Liver (tissue), 9 donors: ENCODE results near the gene SLMAP. TPM values are rescaled to one million over a fixed set of nuclear protein-coding genes. Genes with fewer than 3 reads are reported as not detected.

Experiments used
- DNase-seq: peaks from one replicate; pipeline ENCODE4 v3.0.0-alpha.2; 2017; ENCODE audit warnings: low spot score
- H3K27ac ChIP-seq, 2 donors: one replicate each; pipeline ENCODE4 v1.7.0; 2013; ENCODE audit warnings: inconsistent platforms in 2 of 2, low read length in 2 of 2, control low read depth in 1 of 2, low read depth in 1 of 2, mild to moderate bottlenecking in 1 of 2
- H3K27me3 ChIP-seq, 4 donors: one replicate each; pipeline versions ENCODE4 v1.6.1 to v1.7.0; 2013; ENCODE audit warnings: low read length in 3 of 4, inconsistent platforms in 1 of 4, mild to moderate bottlenecking in 1 of 4, moderate library complexity in 1 of 4; ENCODE audit not compliant: control insufficient read depth in 4 of 4, insufficient read depth in 4 of 4
- H3K36me3 ChIP-seq, 4 donors: one replicate each; pipeline versions ENCODE4 v1.6.1 to v1.7.0; 2013; ENCODE audit warnings: low read length in 3 of 4, mild to moderate bottlenecking in 3 of 4, low read depth in 1 of 4, moderate library complexity in 1 of 4; ENCODE audit not compliant: control insufficient read depth in 4 of 4, insufficient read depth in 3 of 4
- H3K4me1 ChIP-seq, 4 donors: one replicate each; pipeline versions ENCODE4 v1.6.1 to v1.7.0; 2013; ENCODE audit warnings: low read length in 3 of 4, mild to moderate bottlenecking in 3 of 4, moderate library complexity in 1 of 4; ENCODE audit not compliant: control insufficient read depth in 4 of 4, insufficient read depth in 4 of 4
- H3K4me3 ChIP-seq, 3 donors: one replicate each; pipeline versions ENCODE4 v1.6.1 to v1.7.0; 2013; ENCODE audit warnings: low read length in 3 of 3, control low read depth in 1 of 3, low read depth in 1 of 3, mild to moderate bottlenecking in 1 of 3
- H3K9ac ChIP-seq, 2 donors: one replicate each; pipeline ENCODE4 v1.7.0; 2013; ENCODE audit warnings: low read length in 2 of 2, mild to moderate bottlenecking in 2 of 2, moderate library complexity in 2 of 2, control low read depth in 1 of 2, low read depth in 1 of 2
- H3K9me3 ChIP-seq, 4 donors: one replicate each; pipeline versions ENCODE4 v1.6.1 to v1.7.0; 2013; ENCODE audit warnings: low read length in 3 of 4; ENCODE audit not compliant: control insufficient read depth in 4 of 4
- EGR1 ChIP-seq, 2 donors: IDR thresholded peaks; 2 replicates each; pipeline ENCODE4 v1.6.1; 2016 to 2018; ENCODE audit warnings: antibody characterized with exemption in 2 of 2, low read depth in 2 of 2
- FOXA1 ChIP-seq: IDR thresholded peaks from 2 replicates; pipeline ENCODE4 v1.6.1; 2016; ENCODE audit warnings: antibody characterized with exemption
- FOXA2 ChIP-seq: IDR thresholded peaks from 2 replicates; pipeline ENCODE4 v1.6.1; 2016; ENCODE audit warnings: antibody characterized with exemption
- GABPA ChIP-seq, 2 donors: IDR thresholded peaks in 1 of 2; conservative IDR thresholded peaks in 1 of 2; 2 replicates each; pipeline ENCODE4 v1.6.1; 2016; ENCODE audit warnings: antibody characterized with exemption in 2 of 2, mild to moderate bottlenecking in 1 of 2, moderate library complexity in 1 of 2
- HNF4A ChIP-seq, 2 donors: conservative IDR thresholded peaks; 2 replicates each; pipeline ENCODE4 v1.6.1; 2016; ENCODE audit warnings: antibody characterized with exemption in 2 of 2, mild to moderate bottlenecking in 2 of 2
- HNF4G ChIP-seq: IDR thresholded peaks from 2 replicates; pipeline ENCODE4 v1.6.1; 2016; ENCODE audit warnings: antibody characterized with exemption
- JUND ChIP-seq, 2 donors: IDR thresholded peaks; 2 replicates each; pipeline ENCODE4 v1.6.1; 2016; ENCODE audit warnings: antibody characterized with exemption in 2 of 2
- NR2F2 ChIP-seq: IDR thresholded peaks from 2 replicates; pipeline ENCODE4 v1.6.1; 2016; ENCODE audit warnings: antibody characterized with exemption
- RAD21 ChIP-seq, 2 donors: IDR thresholded peaks; 2 replicates each; pipeline ENCODE4 v1.6.1; 2016; ENCODE audit warnings: antibody characterized with exemption in 2 of 2, mild to moderate bottlenecking in 2 of 2
- RXRA ChIP-seq, 2 donors: IDR thresholded peaks; 2 replicates each; pipeline ENCODE4 v1.6.1; 2017 to 2018; ENCODE audit warnings: antibody characterized with exemption in 2 of 2, mild to moderate bottlenecking in 1 of 2
- SP1 ChIP-seq: IDR thresholded peaks from 2 replicates; pipeline ENCODE4 v1.6.1; 2018; ENCODE audit warnings: antibody characterized with exemption, mild to moderate bottlenecking
- TAF1 ChIP-seq: conservative IDR thresholded peaks from 2 replicates; pipeline ENCODE4 v1.6.1; 2016; ENCODE audit warnings: antibody characterized with exemption, mild to moderate bottlenecking
- YY1 ChIP-seq: IDR thresholded peaks from 2 replicates; pipeline ENCODE4 v1.6.1; 2016; ENCODE audit warnings: antibody characterized with exemption, mild to moderate bottlenecking
- WGBS: extraction: QIAGEN DNeasy Blood & Tissue Kit; methylation state at CpG from one replicate; pipeline ENCODE4 v1.1.7; 2013; 5-methylcytosine and 5-hydroxymethylcytosine counted together
- polyA plus RNA-seq, 2 donors: library from polyadenylated mRNA; stranded (reverse) in 1 of 2; unstranded in 1 of 2; fragments of 200-250 nt in 1 of 2; fragments of >200 nt in 1 of 2; fragmentation: Nextera tagmentation in 1 of 2; extraction: Ambion mirVana in 1 of 2; gene quantifications; one replicate each; pipeline versions ENCODE4 v1.2.1 to v1.2.3, GENCODE V29; 2013 to 2015
- total RNA-seq, 2 donors: library from RNA; depleted of rRNA; stranded (reverse); fragments of >200 nt; gene quantifications; one replicate each; pipeline ENCODE4 v1.2.3, GENCODE V29; 2014
- TF ChIP-seq, protein P1 (sequence below): IDR thresholded peaks from 2 replicates; pipeline ENCODE4 v1.6.1; 2016; ENCODE audit warnings: antibody characterized with exemption
- TF ChIP-seq, protein P2 (sequence below): IDR thresholded peaks from 2 replicates; pipeline ENCODE4 v1.6.1; 2016; ENCODE audit warnings: antibody characterized with exemption
- TF ChIP-seq, protein P3 (sequence below): IDR thresholded peaks from 2 replicates; pipeline ENCODE4 v1.6.1; 2016; ENCODE audit warnings: antibody characterized with exemption
- TF ChIP-seq, protein P4 (sequence below): fragments of 150-350 bp; IDR thresholded peaks from 2 replicates; pipeline ENCODE4 v1.5.1; 2017; ENCODE audit warnings: improper control_type of control experiment, low read depth, low read length; ENCODE audit not compliant: missing input control
- TF ChIP-seq, protein P5 (sequence below): IDR thresholded peaks from 2 replicates; pipeline ENCODE4 v1.6.1; 2016; ENCODE audit warnings: antibody characterized with exemption, mild to moderate bottlenecking
- donor health status: healthy.
- donor health status: healthy.
- donor health status: healthy.
- donor health status: healthy.
- donor health status: healthy.

The SLMAP gene
- total and polyA plus RNA-seq, 4 donors: 10.2 to 37.8 (median 19.4) TPM

DNA sequence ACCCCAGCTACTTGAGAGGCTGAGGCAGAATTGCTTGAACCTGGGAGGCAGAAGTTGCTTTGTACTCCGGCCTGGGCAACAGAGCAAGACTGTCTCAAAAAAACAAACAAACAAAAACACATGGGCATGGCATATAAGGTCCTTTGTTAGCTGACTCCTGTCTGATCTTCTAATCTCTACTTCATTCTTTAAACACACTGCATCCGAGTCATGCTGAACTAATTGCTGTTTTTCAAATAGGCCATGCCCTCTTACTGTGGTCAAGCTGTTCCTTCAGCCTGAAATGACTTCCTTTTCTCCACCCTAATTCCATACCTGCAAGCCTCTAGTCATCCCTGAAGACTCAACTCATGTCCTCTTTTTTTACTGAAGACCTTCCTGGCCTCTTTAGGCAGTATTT lies 22.3 kb upstream of the SLMAP start:
- Histone ChIP-seq H3K27me3 (no peaks in the 10 kb centered on the region), H3K36me3 (no peaks in the 10 kb centered on the region), H3K9ac (no peak overlapping the region), H3K4me1 (no peaks in the 10 kb centered on the region), H3K27ac (no peak overlapping the region), H3K9me3 (no peaks in the 10 kb centered on the region), H3K4me3 (no peak overlapping the region)
- TF ChIP-seq FOXA2 (no peak), HNF4G (no peak), SP1 (no peak), RXRA (IDR thresholded peaks at IDR 0.05) (no peak), EGR1 (IDR thresholded peaks at IDR 0.05; ENCODE audit: low read depth in 2 of 2) (no peak), NR2F2 (no peak), FOXA1 (no peak), HNF4A (conservative IDR thresholded peaks at IDR 0.05) (no peak), RAD21 (IDR thresholded peaks at IDR 0.05) (no peak), JUND (IDR thresholded peaks at IDR 0.05) (no peak), YY1 (no peak), GABPA (IDR thresholded peaks at IDR 0.05 in 1 of 2, conservative IDR thresholded peaks at IDR 0.05 in 1 of 2) (no peak), TAF1 (no peak)
- TF ChIP-seq, protein P1, sequence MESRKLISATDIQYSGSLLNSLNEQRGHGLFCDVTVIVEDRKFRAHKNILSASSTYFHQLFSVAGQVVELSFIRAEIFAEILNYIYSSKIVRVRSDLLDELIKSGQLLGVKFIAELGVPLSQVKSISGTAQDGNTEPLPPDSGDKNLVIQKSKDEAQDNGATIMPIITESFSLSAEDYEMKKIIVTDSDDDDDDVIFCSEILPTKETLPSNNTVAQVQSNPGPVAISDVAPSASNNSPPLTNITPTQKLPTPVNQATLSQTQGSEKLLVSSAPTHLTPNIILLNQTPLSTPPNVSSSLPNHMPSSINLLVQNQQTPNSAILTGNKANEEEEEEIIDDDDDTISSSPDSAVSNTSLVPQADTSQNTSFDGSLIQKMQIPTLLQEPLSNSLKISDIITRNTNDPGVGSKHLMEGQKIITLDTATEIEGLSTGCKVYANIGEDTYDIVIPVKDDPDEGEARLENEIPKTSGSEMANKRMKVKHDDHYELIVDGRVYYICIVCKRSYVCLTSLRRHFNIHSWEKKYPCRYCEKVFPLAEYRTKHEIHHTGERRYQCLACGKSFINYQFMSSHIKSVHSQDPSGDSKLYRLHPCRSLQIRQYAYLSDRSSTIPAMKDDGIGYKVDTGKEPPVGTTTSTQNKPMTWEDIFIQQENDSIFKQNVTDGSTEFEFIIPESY: no peak
- TF ChIP-seq, protein P2, sequence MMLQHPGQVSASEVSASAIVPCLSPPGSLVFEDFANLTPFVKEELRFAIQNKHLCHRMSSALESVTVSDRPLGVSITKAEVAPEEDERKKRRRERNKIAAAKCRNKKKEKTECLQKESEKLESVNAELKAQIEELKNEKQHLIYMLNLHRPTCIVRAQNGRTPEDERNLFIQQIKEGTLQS: no peak
- TF ChIP-seq, protein P3, sequence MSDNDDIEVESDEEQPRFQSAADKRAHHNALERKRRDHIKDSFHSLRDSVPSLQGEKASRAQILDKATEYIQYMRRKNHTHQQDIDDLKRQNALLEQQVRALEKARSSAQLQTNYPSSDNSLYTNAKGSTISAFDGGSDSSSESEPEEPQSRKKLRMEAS: no peak
- TF ChIP-seq, protein P4, sequence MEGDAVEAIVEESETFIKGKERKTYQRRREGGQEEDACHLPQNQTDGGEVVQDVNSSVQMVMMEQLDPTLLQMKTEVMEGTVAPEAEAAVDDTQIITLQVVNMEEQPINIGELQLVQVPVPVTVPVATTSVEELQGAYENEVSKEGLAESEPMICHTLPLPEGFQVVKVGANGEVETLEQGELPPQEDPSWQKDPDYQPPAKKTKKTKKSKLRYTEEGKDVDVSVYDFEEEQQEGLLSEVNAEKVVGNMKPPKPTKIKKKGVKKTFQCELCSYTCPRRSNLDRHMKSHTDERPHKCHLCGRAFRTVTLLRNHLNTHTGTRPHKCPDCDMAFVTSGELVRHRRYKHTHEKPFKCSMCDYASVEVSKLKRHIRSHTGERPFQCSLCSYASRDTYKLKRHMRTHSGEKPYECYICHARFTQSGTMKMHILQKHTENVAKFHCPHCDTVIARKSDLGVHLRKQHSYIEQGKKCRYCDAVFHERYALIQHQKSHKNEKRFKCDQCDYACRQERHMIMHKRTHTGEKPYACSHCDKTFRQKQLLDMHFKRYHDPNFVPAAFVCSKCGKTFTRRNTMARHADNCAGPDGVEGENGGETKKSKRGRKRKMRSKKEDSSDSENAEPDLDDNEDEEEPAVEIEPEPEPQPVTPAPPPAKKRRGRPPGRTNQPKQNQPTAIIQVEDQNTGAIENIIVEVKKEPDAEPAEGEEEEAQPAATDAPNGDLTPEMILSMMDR: no peak
- TF ChIP-seq, protein P5, sequence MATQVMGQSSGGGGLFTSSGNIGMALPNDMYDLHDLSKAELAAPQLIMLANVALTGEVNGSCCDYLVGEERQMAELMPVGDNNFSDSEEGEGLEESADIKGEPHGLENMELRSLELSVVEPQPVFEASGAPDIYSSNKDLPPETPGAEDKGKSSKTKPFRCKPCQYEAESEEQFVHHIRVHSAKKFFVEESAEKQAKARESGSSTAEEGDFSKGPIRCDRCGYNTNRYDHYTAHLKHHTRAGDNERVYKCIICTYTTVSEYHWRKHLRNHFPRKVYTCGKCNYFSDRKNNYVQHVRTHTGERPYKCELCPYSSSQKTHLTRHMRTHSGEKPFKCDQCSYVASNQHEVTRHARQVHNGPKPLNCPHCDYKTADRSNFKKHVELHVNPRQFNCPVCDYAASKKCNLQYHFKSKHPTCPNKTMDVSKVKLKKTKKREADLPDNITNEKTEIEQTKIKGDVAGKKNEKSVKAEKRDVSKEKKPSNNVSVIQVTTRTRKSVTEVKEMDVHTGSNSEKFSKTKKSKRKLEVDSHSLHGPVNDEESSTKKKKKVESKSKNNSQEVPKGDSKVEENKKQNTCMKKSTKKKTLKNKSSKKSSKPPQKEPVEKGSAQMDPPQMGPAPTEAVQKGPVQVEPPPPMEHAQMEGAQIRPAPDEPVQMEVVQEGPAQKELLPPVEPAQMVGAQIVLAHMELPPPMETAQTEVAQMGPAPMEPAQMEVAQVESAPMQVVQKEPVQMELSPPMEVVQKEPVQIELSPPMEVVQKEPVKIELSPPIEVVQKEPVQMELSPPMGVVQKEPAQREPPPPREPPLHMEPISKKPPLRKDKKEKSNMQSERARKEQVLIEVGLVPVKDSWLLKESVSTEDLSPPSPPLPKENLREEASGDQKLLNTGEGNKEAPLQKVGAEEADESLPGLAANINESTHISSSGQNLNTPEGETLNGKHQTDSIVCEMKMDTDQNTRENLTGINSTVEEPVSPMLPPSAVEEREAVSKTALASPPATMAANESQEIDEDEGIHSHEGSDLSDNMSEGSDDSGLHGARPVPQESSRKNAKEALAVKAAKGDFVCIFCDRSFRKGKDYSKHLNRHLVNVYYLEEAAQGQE: no peak
- DNase-seq: no peak
- 87% methylated on average over 2 of the region's 2 CpGs for WGBS

DNA sequence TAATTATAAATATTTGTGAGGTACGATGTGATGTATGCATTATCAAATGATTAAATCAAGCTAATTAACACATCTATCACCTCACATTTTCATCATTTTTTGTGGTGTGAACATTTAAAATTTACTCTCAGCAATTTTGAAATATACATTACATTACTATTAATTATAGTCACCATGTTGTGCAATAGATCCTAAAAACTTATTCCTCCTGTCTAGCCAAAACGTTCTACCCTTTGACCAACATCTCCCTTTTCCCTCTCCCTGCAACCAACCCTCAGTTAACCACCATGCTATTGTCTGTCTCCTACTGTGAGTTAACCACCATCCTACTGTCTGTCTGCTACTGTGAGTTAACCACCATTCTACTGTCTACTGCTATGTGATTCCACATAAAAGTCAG lies 20.7 kb upstream of the SLMAP start:
- Histone ChIP-seq H3K36me3 (no peaks in the 10 kb centered on the region), H3K4me1 (no peaks in the 10 kb centered on the region), H3K27ac (no peak overlapping the region), H3K4me3 (no peak overlapping the region), H3K9ac (no peak overlapping the region), H3K9me3 (no peaks in the 10 kb centered on the region), H3K27me3 (no peaks in the 10 kb centered on the region)
- TF ChIP-seq RXRA (IDR thresholded peaks at IDR 0.05): no peak
- TF ChIP-seq EGR1 (IDR thresholded peaks at IDR 0.05; ENCODE audit: low read depth in 2 of 2): no peak
- TF ChIP-seq, protein P1: no peak
- TF ChIP-seq SP1: no peak
- no peak for TF ChIP-seq YY1
- TF ChIP-seq NR2F2: no peak
- TF ChIP-seq, protein P4: no peak
- TF ChIP-seq HNF4G: no peak
- DNase-seq: no peak
- WGBS: 79% methylated on average over 2 of the region's 2 CpGs
